DMS153 treated with DMSO at 0.1 percent for 48 hours (cell line): Measurements from ENCODE around the gene PSMB11.

Experiments used
- DNase-seq: peaks from one replicate; lab custom pipeline; 2025; ENCODE audit not compliant: unreplicated experiment; lab: John Stamatoyannopoulos, UW

The PSMB11 gene

GRCh38 chr14:23057757-23058653 lies 16.0 kb downstream of the PSMB11 start:
- no peak for DNase-seq

GRCh38 chr14:23058654-23059504 lies 16.9 kb downstream of the PSMB11 start:
- DNase-seq, result no peak

GRCh38 chr14:23060536-23061260 lies 18.7 kb downstream of the PSMB11 start:
- DNase-seq, result no peak

GRCh38 chr14:23062002-23062401 lies 20.0 kb downstream of the PSMB11 start:
- no peak for DNase-seq

GRCh38 chr14:23063601-23064000 lies 21.6 kb downstream of the PSMB11 start:
- DNase-seq, result no peak

- no peak for DNase-seq
Observed at GRCh38 chr14:23066368-23066767, 24.4 kb downstream of the PSMB11 start.

DNA sequence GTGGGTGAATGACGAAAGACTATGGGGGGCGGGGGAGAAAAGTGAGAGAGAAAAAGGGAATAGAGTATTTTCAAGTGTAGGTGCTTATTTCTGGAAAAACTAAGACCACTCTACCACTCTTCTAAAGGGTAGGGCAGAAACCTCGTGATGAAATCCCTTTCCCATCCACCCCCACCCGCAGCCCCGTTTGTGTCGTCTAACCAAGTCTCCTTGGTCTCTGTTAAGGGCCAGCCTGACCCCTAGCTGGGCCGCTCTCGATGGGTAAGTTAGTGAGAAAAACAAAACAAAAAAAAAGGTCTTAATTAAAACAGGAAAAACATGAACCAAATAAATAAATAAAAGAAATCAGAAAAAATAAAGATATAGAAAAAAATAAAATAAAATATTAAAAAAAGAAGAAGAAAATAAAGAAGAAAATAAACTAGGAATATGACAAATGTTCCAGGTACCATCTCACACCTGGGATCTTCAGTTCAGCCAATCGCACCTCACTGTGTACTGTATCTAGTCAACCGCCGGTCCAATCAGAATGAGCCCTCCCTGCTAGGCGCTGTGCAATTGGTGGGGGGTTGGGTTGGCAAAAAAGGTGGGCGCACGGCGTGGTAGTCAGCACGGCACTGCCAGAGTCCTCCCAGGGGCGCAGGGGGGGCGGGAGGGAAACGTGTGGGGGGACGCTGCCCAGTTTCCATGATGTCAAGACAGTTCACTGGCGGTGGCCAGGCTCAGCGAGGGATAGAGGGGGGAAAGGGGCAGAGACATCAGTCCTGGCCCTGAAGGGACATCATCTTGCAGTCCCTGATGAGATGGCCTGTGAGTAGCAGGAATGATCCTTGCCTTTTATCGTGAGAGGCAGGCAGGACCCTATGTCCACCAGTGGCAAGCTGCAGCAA lies 25.1 kb downstream of the PSMB11 start:
- no peak for DNase-seq

- no peak for DNase-seq
Observed at GRCh38 chr14:23067847-23068788, 26.1 kb downstream of the PSMB11 start.

- no peak for DNase-seq
Observed at GRCh38 chr14:23068789-23069412, 26.9 kb downstream of the PSMB11 start.

DNA sequence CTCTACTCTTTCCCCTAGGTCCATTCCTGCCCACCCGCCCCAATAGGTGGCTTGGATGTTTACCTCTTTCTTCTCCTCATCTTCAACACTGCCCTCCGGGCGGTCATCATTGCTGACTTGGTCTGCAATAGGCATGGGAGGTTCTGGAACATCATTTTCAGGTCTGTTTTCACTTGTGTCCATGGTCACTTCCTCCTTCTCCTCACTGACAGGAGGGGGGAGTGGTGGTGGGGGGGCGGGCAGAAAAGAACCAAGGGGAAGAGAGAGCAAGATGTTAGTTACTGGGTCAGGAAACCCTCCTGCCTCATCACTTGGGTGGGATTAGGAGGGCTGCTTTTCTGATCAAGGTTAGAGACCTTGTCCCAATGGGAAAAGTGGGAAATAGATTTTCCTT lies 27.4 kb downstream of the PSMB11 start:
- DNase-seq, result no peak

GRCh38 chr14:23070262-23071129 lies 28.5 kb downstream of the PSMB11 start:
- DNase-seq, result no peak

- DNase-seq, result no peak
Observed at GRCh38 chr14:23071244-23071920, 29.4 kb downstream of the PSMB11 start.

DNA sequence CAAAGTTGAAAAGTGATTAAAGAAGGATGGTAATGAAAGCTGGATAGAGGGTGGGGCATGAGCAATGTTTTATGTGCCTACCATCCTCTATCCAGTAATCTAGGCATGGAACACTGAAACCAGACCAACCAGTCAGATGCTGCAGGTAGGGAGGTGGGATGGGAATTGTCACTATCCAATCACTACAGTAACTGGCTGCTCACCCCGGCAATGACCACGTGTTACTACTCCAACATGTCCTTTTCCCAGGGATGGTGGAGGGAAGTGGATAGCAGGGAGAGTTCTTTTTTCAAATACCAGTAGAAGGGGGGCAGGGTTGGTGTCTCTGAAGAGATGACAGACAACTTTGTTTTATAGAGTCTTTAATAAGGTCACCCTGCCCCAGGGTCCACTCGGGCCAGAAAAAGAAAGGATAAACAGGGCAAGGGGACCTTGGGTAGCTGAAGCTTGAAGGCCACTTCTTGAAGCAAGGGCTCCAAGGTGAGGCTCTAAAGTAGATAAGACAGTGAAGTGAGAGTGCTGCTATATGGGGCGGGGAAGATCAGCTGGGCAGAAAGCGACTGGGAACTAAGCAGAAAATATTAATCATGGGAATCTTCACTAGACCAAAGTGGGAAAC lies 30.0 kb downstream of the PSMB11 start:
- DNase-seq, result no peak

DNA sequence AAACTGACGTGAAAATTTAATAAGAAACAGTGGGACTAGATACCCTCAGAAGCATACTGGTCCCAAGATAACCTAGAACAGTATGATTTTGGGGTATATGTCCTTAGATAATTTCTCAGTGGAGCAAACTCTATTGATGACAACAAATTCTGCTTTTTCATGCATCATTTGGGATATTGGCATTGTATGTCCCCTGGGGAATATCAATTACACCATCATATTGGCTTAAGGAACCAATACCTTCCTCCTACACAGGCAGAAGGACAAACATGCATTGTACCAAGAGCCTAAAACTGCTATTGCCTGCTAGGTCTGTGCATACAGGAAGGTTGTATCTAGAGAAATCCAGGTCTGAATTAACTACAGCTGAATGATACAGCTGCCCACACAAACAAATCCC lies 32.9 kb downstream of the PSMB11 start:
- DNase-seq, result no peak

DNA sequence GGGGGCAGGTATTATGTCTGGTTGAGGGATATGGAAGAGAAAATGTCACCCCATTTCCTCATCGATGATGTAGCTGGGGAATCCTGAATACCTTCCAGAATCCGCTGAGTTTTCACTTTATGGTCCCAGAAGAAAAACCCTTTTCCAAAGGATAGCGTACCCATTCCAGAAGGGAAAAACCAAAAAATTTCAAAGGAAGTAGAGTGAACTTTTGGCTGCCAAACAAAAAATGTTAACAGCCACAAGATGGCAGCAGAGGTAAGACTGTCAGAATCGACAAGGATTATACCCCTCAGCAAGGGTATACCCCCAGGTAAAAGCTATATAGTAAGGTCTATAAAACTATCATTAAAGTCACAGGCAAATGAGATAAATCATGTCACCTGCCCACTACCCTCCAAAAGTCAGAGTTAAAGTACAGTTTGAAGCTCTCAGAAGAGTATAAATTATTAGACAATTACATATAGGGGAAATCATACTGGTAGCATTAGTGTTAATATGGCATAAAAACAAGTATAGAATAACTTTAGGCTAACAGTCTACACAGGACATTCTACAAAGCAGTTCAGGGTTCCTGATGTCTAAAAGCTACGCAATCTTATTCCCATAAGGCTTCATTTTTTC lies 34.9 kb downstream of the PSMB11 start:
- DNase-seq, result no peak

DNA sequence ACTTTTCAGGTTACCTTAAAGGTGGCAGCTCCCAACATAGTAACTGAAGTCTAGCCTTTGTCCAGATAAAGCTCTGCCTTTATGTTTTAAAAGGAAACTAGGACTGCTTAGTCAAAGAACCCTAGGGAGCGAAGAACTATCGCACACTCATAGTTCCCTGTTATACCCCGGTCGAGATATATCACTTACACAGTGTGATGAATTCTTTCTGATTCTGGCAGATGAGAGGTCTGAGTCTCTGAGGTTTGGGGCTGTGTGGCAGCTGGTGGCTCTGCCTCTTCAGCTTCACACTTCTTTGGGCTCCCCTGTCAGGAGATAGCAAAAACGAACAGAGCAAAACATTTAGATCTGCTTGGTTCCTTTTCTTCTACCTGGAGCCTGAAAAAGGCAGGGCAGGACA lies 36.0 kb downstream of the PSMB11 start:
- DNase-seq, result no peak
